Measurements from ENCODE around the gene WFDC1. TPM values are rescaled to one million over a fixed set of nuclear protein-coding genes. Genes with fewer than 3 reads are reported as not detected.
A peak's percentile ranks its signal among the peaks of the same experiment; 100 is the strongest.

WFDC1 gene
- total RNA-seq, 2 experiments from 2014 or later, result not detected

DNA sequence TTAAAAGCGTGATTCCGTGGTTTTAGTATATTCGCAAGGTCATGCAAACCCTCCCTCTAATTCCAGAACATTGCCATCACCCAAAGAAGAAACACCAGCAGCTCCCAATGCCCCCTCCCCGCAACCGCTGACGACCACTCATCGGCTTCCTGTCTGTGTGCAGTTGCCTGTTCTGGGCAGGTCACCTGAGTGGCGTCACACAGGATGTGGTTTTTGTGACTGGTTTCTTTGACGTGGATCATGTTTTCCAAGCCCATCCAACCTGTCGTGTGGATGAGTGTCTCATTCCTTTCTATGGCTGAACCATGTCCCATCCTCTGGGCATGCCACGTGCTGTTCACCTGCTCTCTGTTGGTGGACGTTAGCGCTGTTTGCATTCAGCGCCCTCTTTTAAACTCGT, 65.5 kb downstream of the WFDC1 start:
- Mint-ChIP-seq H3K27ac (peak overlapping the region; percentile 67), H3K36me3 (ENCODE audit: low read depth) (no peaks in the 10 kb centered on the region), H3K27me3 (peaks cover 8% of the 10 kb centered on the region), H3K9me3 (no peaks in the 10 kb centered on the region), H3K4me3 (no peak overlapping the region), H3K4me1 (peaks cover 30% of the 10 kb centered on the region)
- ChIA-PET POLR2A (no interaction called here), CTCF (no interaction called here)
- DNase-seq, result peak; percentile 60

DNA sequence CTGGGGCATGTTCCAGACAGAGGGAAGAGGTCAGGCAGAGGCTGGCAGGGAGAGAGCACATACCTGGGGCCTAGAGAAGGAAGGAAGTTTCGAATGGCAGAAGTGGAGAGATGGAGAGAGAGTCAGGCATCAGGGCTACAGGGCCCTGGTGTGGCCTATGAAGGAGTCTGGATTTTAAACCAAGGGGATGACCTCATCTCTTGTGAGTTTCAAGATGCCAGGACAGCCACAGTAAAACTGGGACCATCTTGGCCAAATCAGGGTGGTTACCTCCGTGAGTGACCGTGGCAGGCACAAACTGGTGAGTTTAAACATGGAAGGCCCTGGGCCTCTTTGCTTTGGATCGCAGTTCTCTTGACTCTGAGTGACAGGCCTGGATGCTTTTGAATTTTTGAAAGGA, 66.1 kb downstream of the WFDC1 start:
- Mint-ChIP-seq H3K27ac (peak overlapping the region; percentile 67), H3K4me1 (peaks cover 30% of the 10 kb centered on the region), H3K9me3 (no peaks in the 10 kb centered on the region), H3K36me3 (ENCODE audit: low read depth) (no peaks in the 10 kb centered on the region), H3K27me3 (peaks cover 8% of the 10 kb centered on the region), H3K4me3 (no peak overlapping the region)
- no peak for DNase-seq
- ChIA-PET CTCF (no interaction called here), POLR2A (no interaction called here)

DNA sequence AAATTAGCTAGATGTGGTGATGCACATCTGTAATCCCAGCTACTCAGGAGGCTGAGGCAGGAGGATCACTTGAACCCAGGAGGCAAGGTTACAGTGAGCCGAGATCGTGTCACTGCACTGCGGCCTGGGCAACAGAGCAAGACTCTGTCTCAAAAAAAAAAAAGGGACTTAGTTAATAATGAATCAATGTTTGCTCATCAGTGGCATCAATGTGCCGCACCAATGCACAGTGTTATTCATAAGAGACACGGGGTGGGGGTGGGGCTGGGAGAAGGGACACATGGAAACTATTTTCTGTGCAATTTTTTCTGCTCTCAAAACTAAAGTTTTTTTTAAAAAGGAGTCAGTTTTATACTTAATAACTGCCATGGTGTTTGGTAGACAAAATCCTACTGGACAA, 66.9 kb downstream of the WFDC1 start:
- peaks cover 15% of the 10 kb centered on the region for H3K27me3 Mint-ChIP-seq
- H3K4me3 Mint-ChIP-seq, result no peak overlapping the region
- no peak overlapping the region for H3K27ac Mint-ChIP-seq
- POLR2A ChIA-PET, result no interaction called here
- H3K4me1 Mint-ChIP-seq, result peaks cover 30% of the 10 kb centered on the region
- H3K36me3 Mint-ChIP-seq (ENCODE audit: low read depth), result no peaks in the 10 kb centered on the region
- H3K9me3 Mint-ChIP-seq, result no peaks in the 10 kb centered on the region
- no peak for DNase-seq
- CTCF ChIA-PET, result no interaction called here

DNA sequence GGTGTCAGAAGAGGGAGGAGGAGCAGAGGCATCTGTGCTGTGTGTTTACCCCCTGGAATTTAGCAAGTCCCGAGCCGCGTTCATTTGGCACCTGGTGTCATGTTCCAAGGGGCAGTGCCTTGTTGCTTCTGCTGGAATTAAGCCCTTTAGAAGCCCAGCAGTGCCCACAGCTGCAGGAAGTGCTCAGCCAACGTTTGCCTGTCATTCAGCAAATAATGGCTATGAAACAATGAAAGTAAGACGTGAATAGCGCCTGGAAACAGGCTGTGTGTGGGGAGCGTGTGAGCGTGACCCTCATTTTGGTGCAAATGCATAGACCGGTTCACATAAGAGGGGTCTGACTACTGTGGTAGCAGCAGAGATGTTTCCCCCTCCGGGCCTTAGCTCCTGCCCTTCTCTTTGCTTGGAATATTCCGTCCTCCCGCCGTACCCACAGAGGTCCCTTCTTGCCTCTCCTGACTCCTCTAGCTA, 67.8 kb downstream of the WFDC1 start:
- ChIA-PET CTCF (interaction anchor here (1.0 to 1.5 kb wide), 2 partner anchors 176 to 391 kb away, joined by 3 to 4 read pairs; partner anchors contain the start of gene TAF1C), POLR2A (no interaction called here)
- DNase-seq, result no peak
- peaks cover 31% of the 10 kb centered on the region for H3K4me1 Mint-ChIP-seq
- no peak overlapping the region for H3K4me3 Mint-ChIP-seq
- H3K27ac Mint-ChIP-seq, result no peak overlapping the region
- no peaks in the 10 kb centered on the region for H3K36me3 Mint-ChIP-seq (ENCODE audit: low read depth)
- no peaks in the 10 kb centered on the region for H3K9me3 Mint-ChIP-seq
- peaks cover 24% of the 10 kb centered on the region for H3K27me3 Mint-ChIP-seq

DNA sequence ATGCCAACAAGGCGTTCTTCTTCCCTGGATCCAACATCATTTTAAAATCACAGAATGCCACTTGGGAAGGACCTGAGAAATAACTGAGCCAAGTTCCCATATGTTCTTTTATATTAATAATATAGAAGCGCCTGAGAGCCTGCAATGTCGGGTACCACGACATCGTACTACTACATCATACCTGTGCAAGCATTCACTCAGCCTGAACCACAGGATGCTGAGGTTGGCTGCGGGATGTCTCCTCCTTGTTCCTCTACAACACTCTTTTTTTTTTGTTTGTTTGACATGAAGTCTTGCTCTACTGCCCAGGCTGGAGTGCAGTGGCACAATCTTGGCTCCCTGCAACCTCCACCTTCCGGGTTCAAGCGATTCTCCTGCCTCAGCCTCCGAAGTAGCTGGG, 71.5 kb downstream of the WFDC1 start:
- ChIA-PET CTCF (no interaction called here), POLR2A (no interaction called here)
- DNase-seq, result no peak
- no peak overlapping the region for H3K27ac Mint-ChIP-seq
- no peak overlapping the region for H3K4me3 Mint-ChIP-seq
- peaks cover 48% of the 10 kb centered on the region for H3K27me3 Mint-ChIP-seq
- H3K4me1 Mint-ChIP-seq, result peaks cover 19% of the 10 kb centered on the region
- no peaks in the 10 kb centered on the region for H3K9me3 Mint-ChIP-seq
- no peaks in the 10 kb centered on the region for H3K36me3 Mint-ChIP-seq (ENCODE audit: low read depth)

DNA sequence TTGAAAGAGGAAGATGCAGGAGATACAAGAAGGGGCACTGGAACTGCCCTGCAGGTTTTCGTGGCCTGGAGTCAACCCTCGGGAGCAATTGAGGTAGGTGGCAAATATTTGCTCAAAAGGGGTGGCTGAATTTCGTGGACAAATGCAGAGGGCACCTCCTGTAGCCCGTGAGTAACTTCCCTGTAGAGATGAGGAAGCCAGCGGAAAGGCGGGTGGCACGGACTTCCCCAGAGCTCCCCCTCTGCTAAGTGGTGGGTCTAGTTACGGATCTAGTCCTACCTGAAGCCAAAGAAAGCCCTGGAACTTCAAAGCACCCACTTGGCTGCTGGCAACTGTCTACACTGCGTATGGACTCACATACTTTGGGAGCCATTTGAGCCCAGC, 72.6 kb downstream of the WFDC1 start:
- peaks cover 57% of the 10 kb centered on the region for H3K27me3 Mint-ChIP-seq
- H3K4me3 Mint-ChIP-seq, result no peak overlapping the region
- H3K36me3 Mint-ChIP-seq (ENCODE audit: low read depth), result no peaks in the 10 kb centered on the region
- H3K4me1 Mint-ChIP-seq, result peaks cover 19% of the 10 kb centered on the region
- CTCF ChIA-PET, result no interaction called here
- no peak for DNase-seq
- POLR2A ChIA-PET, result no interaction called here
- H3K27ac Mint-ChIP-seq, result no peak overlapping the region
- no peaks in the 10 kb centered on the region for H3K9me3 Mint-ChIP-seq

DNA sequence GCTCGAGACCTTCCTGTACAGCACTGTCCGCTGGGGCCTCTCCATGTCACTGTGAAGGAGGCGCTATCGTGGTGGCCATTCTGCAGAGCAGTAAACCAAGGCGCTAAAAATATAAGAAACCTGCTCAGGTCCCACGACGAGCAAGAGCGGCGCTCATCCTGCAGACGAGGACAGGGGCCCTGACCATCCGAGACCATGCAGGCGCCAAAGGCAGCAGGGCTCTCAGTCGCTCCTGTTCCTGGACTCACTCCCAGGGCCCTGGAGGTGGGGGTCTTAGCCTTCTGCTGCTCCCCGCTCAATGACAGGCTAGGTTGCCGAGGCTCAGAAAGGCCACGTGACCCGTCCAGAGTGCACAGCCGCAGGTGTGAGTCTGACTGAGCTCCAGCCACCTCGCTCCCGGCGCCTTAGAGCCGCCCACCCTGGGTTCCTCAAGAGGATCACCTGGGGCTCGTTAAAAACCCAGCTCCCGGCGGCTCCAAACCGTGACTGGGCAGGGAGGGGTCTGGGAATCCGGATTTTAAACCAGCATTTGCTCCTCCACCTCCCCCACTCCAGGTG, 73.2 kb downstream of the WFDC1 start:
- Mint-ChIP-seq H3K4me3 (no peak overlapping the region), H3K9me3 (no peaks in the 10 kb centered on the region), H3K27ac (no peak overlapping the region), H3K27me3 (peaks cover 57% of the 10 kb centered on the region), H3K36me3 (ENCODE audit: low read depth) (no peaks in the 10 kb centered on the region), H3K4me1 (peaks cover 19% of the 10 kb centered on the region)
- DNase-seq, result no peak
- POLR2A ChIA-PET, result no interaction called here
- CTCF ChIA-PET, result no interaction called here

DNA sequence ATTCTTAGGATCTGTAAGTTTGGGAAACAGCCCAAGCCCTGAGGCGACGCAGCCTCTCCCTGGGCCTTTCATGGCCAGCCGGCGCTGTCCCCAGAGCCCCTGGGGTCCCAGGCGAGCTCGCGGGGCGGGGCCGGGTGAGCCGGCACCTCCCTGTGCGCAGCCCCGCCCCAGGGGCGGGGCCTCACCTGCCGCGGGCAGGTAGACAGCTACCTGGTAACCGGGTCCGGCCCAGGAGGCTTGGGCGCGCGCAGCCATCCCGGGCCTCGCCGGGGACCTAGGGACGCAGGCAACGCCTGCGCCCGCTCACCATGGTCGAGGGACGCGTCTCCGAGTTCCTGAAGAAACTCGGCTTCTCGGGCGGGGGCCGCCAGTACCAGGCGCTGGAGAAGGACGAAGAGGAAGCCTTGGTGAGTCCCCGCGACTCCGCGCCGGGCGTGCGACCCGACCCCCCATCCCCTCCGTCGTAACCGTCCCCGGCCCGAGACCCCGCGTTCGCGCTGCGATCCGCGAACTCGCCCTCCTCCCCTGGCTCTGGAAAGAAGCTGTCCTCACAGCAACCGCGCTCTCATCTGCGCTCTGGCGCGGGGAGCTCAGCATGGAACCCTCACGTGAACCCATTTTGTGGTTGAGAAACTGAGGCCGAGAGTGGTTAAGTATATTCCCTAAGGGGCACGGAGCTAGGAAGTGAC, 73.8 kb downstream of the WFDC1 start, which contains the start of gene ATP2C2:
Gene ATP2C2, plus strand, starts transcription at position 231 of the 689 bp plus-strand sequence. Its CDS starts 78 bp downstream, at position 309.
- Mint-ChIP-seq H3K27me3 (peaks cover 59% of the 10 kb centered on the region), H3K4me1 (peaks cover 19% of the 10 kb centered on the region), H3K9me3 (no peaks in the 10 kb centered on the region), H3K36me3 (ENCODE audit: low read depth) (no peaks in the 10 kb centered on the region), H3K4me3 (no peak within 1 kb of the TSS), H3K27ac (no peak within 1 kb of the TSS)
- no peak for DNase-seq
- CTCF ChIA-PET, result no interaction called here
- POLR2A ChIA-PET, result interaction anchor here (0.7 kb wide), 1 partner anchor 27 kb away, joined by 3 read pairs; no protein-coding TSS in a partner anchor

DNA sequence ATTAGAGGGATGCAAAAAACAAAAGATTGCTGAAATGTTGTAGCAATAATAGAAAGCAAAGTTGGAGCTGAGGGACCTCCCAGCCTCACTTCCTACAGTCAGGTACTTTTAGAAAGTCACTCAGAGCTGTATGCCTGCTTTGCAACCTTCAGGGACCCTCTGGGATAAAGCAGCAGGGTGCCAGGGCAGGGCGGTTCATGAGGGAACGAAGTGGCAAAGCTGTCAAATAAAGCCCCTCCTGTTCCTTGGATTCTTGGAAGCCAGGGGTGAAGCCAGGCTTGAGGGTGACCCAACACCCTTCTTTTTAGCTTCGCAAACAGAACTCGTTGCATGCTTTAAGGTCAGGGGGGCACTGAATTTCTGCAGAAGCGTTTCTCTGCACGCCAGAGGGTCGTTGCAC, 74.4 kb downstream of the WFDC1 start:
- ChIA-PET POLR2A (interaction anchor here (0.7 kb wide), 1 partner anchor 28 kb away, joined by 3 read pairs; no protein-coding TSS in a partner anchor), CTCF (no interaction called here)
- no peaks in the 10 kb centered on the region for H3K36me3 Mint-ChIP-seq (ENCODE audit: low read depth)
- peaks cover 19% of the 10 kb centered on the region for H3K4me1 Mint-ChIP-seq
- H3K27me3 Mint-ChIP-seq, result peaks cover 60% of the 10 kb centered on the region
- H3K27ac Mint-ChIP-seq, result no peak overlapping the region
- no peak overlapping the region for H3K4me3 Mint-ChIP-seq
- no peak for DNase-seq
- H3K9me3 Mint-ChIP-seq, result no peaks in the 10 kb centered on the region

DNA sequence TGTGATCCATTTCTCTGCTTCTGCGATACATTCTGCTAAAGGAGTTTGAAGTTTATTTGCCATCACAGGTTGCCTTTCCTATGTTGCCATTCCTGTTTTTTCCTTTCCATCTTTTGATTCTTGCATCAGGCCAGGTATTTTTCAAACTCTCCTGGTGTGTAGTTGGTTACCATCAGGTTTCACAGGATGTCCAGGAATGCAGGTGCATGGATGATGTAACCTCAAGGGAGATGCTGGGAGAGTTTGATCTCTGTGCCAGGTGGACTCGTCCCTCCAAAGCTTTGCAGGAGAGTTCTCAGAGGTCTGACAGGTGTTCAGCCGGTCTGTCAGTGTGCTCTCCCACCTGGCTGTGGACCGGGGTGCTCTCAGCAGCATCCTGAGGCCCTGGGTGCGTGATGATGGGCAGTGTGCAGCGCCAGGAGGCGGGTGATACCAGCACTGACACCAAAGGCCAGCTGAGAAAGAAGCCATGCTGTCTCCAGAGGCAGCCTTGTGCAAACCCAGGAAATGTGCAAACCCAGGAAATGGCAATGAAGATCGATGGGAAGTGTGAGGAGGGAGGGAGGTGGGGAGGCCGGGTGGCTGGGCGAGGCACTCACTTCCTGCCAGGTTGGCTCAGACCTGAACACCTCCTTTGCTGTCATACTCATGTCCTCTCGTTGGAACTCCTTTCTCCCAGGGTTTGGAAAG, 75.4 kb downstream of the WFDC1 start:
- CTCF ChIA-PET, result no interaction called here
- no peaks in the 10 kb centered on the region for H3K36me3 Mint-ChIP-seq (ENCODE audit: low read depth)
- POLR2A ChIA-PET, result no interaction called here
- no peak for DNase-seq
- no peaks in the 10 kb centered on the region for H3K9me3 Mint-ChIP-seq
- no peak overlapping the region for H3K27ac Mint-ChIP-seq
- no peak overlapping the region for H3K4me3 Mint-ChIP-seq
- H3K4me1 Mint-ChIP-seq, result peaks cover 19% of the 10 kb centered on the region
- peaks cover 57% of the 10 kb centered on the region for H3K27me3 Mint-ChIP-seq

DNA sequence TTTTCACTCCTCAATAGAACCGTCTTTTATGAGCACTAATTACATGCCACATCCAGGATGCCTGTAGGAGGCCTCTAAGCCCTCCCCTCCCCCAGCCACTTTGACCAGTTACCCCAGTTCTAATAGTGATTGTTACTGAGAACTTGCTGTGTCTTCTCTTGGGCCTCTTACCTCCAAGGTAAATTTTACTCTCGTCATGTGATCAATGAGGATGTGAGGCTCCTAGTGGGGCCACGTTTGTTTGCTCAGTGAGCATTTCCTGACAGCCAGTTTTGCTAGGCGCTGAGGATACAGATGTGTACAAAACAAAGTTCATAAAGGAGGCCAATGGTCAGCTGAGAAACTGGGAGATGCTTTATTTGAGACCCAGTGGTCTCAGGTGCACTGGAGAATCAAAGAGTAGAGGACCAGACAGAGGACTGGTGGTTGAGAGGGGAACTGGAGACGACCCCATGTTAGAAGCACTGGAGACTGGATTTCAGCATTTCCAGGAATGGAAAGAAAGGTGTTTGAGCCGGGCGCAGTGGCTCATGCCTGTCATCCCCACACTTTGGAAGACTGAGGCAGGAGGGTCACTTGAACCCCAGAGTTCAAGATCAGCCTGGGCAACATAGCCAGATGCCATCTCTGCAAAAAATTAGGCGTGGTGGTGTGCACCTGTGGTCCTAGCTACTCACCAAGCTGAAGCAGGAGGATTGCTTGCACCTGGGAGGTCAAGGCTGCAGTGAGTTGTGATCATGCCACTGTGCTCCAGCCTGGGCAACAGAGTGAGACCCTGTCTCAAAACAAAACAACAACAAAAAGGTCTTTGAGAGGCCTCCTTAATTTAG, 76.3 kb downstream of the WFDC1 start:
- CTCF ChIA-PET, result no interaction called here
- H3K36me3 Mint-ChIP-seq (ENCODE audit: low read depth), result no peaks in the 10 kb centered on the region
- POLR2A ChIA-PET, result no interaction called here
- DNase-seq, result no peak
- no peaks in the 10 kb centered on the region for H3K9me3 Mint-ChIP-seq
- peaks cover 54% of the 10 kb centered on the region for H3K27me3 Mint-ChIP-seq
- H3K4me3 Mint-ChIP-seq, result no peak overlapping the region
- H3K4me1 Mint-ChIP-seq, result peaks cover 19% of the 10 kb centered on the region
- no peak overlapping the region for H3K27ac Mint-ChIP-seq

DNA sequence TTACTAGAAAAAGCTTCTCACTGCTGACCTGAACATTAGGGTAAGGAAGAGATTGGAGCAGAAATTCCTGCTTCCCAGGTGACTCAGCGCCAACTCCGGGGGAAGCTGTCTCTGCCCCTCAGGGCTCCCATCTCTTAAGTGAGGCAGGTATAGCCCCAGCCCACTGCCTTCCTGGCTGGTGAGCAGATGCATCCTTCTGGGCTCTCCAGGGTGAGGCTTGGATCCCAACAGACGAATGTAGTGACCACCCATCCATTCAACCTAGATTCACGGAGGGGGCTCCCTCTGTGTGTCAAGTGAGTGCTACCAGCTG, 76.8 kb downstream of the WFDC1 start:
- ChIA-PET CTCF (no interaction called here), POLR2A (no interaction called here)
- Mint-ChIP-seq H3K9me3 (no peaks in the 10 kb centered on the region), H3K27ac (no peak overlapping the region), H3K4me1 (peaks cover 19% of the 10 kb centered on the region), H3K36me3 (ENCODE audit: low read depth) (no peaks in the 10 kb centered on the region), H3K4me3 (no peak overlapping the region), H3K27me3 (peaks cover 49% of the 10 kb centered on the region)
- DNase-seq, result no peak

DNA sequence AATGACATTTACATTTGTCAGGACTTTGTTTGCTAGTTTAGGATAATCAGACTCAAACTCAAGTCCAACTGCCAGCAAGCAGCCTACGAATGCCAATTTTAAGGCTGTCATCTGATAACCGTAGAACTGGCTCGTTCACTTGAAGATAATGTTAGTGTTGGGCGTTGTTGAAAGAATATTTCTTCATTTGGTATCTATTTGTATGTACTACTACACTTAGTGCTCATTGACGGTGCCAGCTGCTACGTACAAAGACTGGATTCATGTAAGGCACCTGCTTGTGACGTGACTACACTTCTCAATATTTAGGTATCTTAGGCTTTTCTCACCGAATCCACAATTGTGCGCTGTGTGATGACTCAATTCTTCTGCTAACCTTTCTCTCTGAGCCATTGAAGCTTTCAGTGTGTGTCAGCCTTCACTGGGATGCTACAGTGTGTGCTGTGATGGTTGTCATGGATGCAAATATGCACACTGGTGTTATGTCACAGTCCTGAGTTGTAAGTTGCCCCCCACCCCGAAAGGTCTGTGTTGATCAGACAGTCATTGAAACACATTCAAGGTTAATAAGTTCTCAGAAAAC, 79.3 kb downstream of the WFDC1 start:
- Mint-ChIP-seq H3K4me1 (peaks cover 13% of the 10 kb centered on the region), H3K27ac (no peak overlapping the region), H3K36me3 (ENCODE audit: low read depth) (no peaks in the 10 kb centered on the region), H3K27me3 (peaks cover 33% of the 10 kb centered on the region), H3K9me3 (no peaks in the 10 kb centered on the region), H3K4me3 (no peak overlapping the region)
- CTCF ChIA-PET, result no interaction called here
- DNase-seq, result no peak
- POLR2A ChIA-PET, result no interaction called here

Measured in activated CD4-positive, alpha-beta T cell treated with anti-CD3 and anti-CD28 coated beads, Interleukin-2, amount 10 ng/mL, durations not matched to agents 7 days and 5 days (primary cell).